Type B pancreatic cell (in vitro differentiated cells): Measurements from ENCODE around the gene LGALS13. TPM values are rescaled to one million over a fixed set of nuclear protein-coding genes. Genes with fewer than 3 reads are reported as not detected.

ENCODE experiments used
- DNase-seq: peaks from one replicate; pipeline ENCODE4 v3.0.0; 2021; ENCODE audit warnings: mixed read lengths; ENCODE audit not compliant: unreplicated experiment; ENCODE audit errors: extremely low spot score
- H3K27ac Mint-ChIP-seq: 2 replicates; pipeline ENCODE4 v1.8.0; 2021; ENCODE audit warnings: mild to moderate bottlenecking, mixed read lengths
- H3K27me3 Mint-ChIP-seq: 2 replicates; pipeline ENCODE4 v1.8.0; 2021; ENCODE audit warnings: mixed read lengths
- H3K36me3 Mint-ChIP-seq: 2 replicates; pipeline ENCODE4 v1.8.0; 2021; ENCODE audit warnings: mixed read lengths
- H3K4me1 Mint-ChIP-seq: one replicate; pipeline ENCODE4 v1.8.0; 2021; ENCODE audit warnings: mixed read lengths; ENCODE audit not compliant: unreplicated experiment
- H3K4me3 Mint-ChIP-seq: 2 replicates; pipeline ENCODE4 v1.8.0; 2021; ENCODE audit warnings: mild to moderate bottlenecking, mixed read lengths
- H3K9me3 Mint-ChIP-seq: 2 replicates; pipeline ENCODE4 v1.8.0; 2021; ENCODE audit warnings: mixed read lengths
- CTCF ChIP-seq: fragments of 200-600 bp; sonication (generic); conservative IDR thresholded peaks from 2 replicates; pipeline ENCODE4 v1.5.0; 2021; ENCODE audit warnings: antibody characterized with exemption, mild to moderate bottlenecking
- total RNA-seq: library from RNA; stranded (reverse); gene quantifications from 2 replicates; pipeline ENCODE4 v1.2.1, GENCODE V29; 2021; ENCODE audit warnings: low replicate concordance

The LGALS13 gene
- total RNA-seq, 1 donor from 2014 or later = not detected

- Mint-ChIP-seq H3K27ac (no peak overlapping the region), H3K27me3 (peaks cover 29% of the 10 kb centered on the region), H3K36me3 (no peaks in the 10 kb centered on the region), H3K4me1 (no peaks in the 10 kb centered on the region), H3K4me3 (no peak overlapping the region), H3K9me3 (no peaks in the 10 kb centered on the region)
- TF ChIP-seq CTCF = no peak
- no peak for DNase-seq
Measured at GRCh38 chr19:39582891-39583625, 19.3 kb upstream of the LGALS13 start.

GRCh38 chr19:39587496-39587895 lies 14.8 kb upstream of the LGALS13 start:
- TF ChIP-seq CTCF = no peak
- Mint-ChIP-seq H3K4me1 (no peaks in the 10 kb centered on the region), H3K36me3 (no peaks in the 10 kb centered on the region), H3K4me3 (no peak overlapping the region), H3K27ac (no peak overlapping the region), H3K9me3 (no peaks in the 10 kb centered on the region), H3K27me3 (peaks cover 18% of the 10 kb centered on the region)
- DNase-seq = no peak

GRCh38 chr19:39588066-39588465 lies 14.3 kb upstream of the LGALS13 start:
- H3K27ac Mint-ChIP-seq = no peak overlapping the region
- H3K9me3 Mint-ChIP-seq = no peaks in the 10 kb centered on the region
- TF ChIP-seq CTCF = no peak
- H3K36me3 Mint-ChIP-seq = no peaks in the 10 kb centered on the region
- peaks cover 18% of the 10 kb centered on the region for H3K27me3 Mint-ChIP-seq
- no peak for DNase-seq
- no peak overlapping the region for H3K4me3 Mint-ChIP-seq
- H3K4me1 Mint-ChIP-seq = no peaks in the 10 kb centered on the region

- Mint-ChIP-seq H3K27ac (no peak overlapping the region), H3K4me1 (no peaks in the 10 kb centered on the region), H3K36me3 (no peaks in the 10 kb centered on the region), H3K27me3 (peaks cover 15% of the 10 kb centered on the region), H3K4me3 (no peak overlapping the region), H3K9me3 (no peaks in the 10 kb centered on the region)
- DNase-seq = no peak
- TF ChIP-seq CTCF = no peak
Measured at GRCh38 chr19:39590265-39590664, 12.1 kb upstream of the LGALS13 start.

GRCh38 chr19:39592381-39592780 lies 9.9 kb upstream of the LGALS13 start:
- no peak for TF ChIP-seq CTCF
- no peaks in the 10 kb centered on the region for H3K4me1 Mint-ChIP-seq

More at GRCh38 chr19:39592381-39592780, 9.9 kb upstream of the LGALS13 start:
- Mint-ChIP-seq H3K36me3 (no peaks in the 10 kb centered on the region), H3K27ac (no peak overlapping the region), H3K9me3 (no peaks in the 10 kb centered on the region), H3K27me3 (peaks cover 16% of the 10 kb centered on the region), H3K4me3 (no peak overlapping the region)
- no peak for DNase-seq
